ELR (cell line): Measurements from ENCODE around the gene KIF17.
"Not testable (repeated sequence)": the region's sequence is repeated elsewhere in the genome, so short reads cannot be mapped to it uniquely, and the experiment has no call there.

Experiments used
- DNase-seq: peaks from one replicate; pipeline ENCODE4 v3.0.0-alpha.2; 2015; ENCODE audit warnings: low read depth

The KIF17 gene

DNA sequence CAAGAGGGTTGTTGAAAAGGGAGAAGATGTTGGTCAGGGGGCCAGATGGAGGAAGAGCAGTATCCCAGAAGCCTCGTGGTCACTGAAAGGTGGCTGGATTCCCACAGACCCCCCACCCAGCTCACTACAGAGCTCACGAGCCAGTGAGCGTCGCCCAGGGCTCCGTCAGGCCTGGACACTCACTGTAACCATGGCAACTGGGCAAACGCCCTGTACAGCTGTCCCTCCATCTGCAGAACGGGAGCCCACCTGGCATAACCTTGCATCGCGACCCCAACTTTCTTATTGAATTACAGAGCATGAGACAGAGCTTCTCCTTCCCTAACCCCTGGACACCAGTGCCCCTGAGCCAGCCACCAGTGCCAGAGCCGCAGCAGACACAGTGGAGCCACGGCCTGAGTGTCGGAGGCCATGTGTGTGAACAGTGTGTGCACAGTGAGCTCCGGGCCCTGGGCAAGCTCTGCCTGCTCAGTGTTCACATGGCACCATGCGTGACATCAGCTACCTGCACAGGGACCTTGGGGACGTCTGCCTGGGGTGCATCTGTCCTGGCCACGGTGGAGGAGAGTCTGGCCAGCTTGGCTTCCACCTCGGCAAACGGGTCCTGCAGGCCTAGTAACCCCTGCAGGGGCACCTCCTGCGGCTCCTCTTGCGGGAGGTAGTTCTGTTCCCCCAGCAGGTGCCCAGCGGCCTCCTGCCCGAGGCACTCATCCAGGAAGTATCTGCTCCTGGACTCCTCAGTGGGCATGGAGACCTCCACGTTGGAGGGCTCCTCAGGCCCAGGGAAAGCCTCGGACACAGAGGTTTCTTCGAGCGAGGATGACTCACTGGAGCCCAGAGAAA lies 30.7 kb downstream of the KIF17 start:
- no peak for DNase-seq

DNA sequence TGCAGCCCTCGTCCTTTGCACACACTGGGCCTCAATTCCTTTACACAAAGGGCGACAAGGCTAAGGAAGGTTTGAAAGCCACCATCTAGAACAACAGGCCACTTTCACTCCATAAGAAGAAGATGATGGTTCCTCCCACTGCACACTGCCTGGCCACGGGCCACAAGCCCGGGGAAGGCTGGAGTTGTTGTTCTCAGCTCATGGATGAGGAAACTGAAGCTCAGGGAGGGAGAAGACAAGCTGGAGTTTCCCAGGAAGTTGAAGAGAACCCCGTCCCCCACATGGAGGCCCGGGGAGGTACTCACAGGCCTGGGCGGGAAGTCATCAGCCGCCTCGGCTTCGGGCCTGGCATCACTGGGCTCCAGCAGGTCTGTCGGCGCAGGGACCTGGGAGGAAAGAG lies 32.1 kb downstream of the KIF17 start:
- DNase-seq, result no peak

GRCh38 chr1:20685099-20685662 lies 32.6 kb downstream of the KIF17 start:
- DNase-seq, result no peak

DNA sequence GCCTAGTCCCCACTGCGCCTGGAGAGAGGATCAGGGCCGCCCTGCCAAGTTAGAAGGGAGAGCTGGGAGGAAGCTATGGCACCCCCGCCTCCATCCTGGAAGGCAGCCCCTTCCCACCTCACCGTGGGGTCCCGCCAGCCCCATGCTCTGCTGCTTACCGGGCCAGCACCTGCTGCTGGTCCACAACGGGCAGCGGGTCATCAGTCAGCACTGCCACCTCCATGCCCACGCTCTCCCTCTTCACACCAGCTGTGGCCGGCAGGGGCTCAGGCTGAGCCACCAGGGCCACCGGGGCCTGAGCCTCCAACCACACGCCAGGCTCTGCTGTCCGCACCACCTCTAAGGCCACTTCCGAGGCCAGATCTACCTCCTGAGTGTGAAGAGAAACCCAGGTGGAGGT lies 33.2 kb downstream of the KIF17 start:
- no peak for DNase-seq

DNA sequence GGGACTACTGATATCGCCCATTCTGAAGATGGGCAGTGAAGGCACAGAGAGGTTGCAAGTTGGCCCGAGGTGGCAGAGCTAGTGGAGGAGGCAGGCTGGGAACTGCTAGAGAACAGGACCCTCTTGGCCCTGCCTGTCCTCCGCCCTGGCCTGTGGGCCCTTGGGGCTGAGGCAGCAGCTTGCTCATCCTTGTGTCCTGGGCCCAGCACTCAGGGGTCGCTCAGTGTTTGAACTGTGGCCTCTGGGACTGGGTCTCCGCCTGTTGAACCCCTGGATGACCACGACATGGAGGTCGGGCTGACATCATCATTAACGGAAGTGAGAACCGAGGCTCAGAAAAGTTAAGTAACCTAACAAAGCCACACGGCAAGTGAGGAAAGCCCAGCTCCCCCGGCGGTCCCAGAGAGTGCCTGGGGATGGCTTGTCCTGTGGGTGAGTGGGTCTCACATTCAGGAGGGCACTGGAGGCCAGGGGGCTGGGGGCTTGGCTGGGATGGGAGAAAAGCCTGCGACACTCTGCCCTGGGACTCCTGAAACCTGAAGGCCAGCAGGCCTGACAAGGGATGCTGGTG lies 33.7 kb downstream of the KIF17 start:
- no peak for DNase-seq

DNA sequence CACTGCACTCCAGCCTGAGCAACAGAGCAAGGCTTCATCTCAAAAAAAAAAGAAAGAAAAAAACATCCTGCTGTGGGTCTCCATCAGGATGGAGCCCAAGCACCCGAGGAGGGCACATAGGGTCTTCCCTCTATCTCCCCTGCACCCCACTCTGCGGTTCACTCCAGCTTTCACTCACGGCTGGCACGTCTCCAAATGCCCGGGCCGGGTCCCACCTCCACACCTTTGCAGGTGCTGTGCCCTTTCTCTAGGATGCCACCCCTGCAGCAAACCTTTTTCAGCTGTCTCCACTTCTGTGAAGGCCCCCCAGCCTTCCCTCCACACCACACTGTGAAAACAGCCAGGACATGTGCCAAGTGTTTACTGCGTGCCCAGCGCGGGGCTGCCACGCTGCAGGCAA lies 34.2 kb downstream of the KIF17 start:
- DNase-seq, result no peak

- no peak for DNase-seq
These were observed 35.1 kb downstream of the KIF17 start for GRCh38 chr1:20682571-20683236.

GRCh38 chr1:20681999-20682398 lies 35.8 kb downstream of the KIF17 start:
- no peak for DNase-seq

DNA sequence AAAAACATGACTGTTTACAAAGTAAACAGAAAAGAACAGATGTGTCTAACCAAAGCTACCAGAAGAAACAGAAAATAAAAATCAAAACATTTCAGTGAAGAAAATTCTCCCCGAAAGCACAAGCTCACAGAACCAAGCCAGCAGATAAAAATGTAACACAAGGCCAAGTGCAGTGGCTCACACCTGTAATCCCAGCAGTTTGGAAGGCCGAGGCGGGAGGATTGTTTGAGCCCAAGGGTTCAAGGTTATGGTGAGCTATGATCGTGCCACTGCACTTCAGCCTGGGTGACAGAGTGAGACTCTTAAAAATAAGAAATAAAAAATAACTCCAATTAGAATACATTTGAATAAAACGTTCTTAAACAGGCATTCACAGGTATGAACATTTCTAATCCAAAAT lies 37.5 kb downstream of the KIF17 start:
- no peak for DNase-seq

DNA sequence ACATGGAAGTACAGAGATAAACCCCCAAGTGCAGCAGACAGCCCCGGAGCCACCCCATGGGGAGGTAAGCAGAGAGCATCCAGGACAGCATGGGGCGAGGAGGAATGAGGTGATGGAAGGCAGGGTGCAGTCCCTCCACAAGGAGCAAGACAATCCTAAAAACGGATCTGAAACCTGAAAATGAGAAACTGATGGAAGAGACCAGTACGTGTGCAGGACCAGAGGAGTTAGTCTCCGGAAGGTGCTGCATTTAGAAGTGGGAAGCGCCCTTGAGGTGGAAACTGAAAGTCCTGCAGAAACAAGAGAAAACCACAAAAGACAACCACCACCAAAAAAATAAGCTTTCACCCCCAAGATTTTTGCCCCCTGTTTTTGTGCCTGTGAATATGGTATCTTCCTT lies 39.2 kb downstream of the KIF17 start:
- DNase-seq, result no peak

- DNase-seq, result not testable (repeated sequence)
These were observed 44.2 kb downstream of the KIF17 start for GRCh38 chr1:20673626-20674025.

DNA sequence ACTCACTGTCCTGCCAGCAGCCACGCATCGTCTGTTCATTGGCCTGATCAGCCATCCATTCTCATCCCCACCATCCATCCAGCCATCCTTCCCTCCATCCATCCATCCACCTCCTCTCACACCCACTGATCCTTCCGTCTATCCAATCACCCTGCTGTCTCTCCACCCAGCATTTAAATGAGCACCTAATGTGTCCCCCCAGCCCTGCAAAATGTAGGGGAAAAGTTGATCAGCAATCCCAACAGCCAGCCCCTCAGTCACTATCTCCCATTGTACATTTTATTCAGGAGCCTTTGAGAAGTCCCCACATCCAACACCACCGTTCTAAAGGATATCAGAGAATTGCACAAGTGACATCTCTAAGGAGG lies 45.6 kb downstream of the KIF17 start:
- DNase-seq, result no peak

GRCh38 chr1:20670936-20671335 lies 46.9 kb downstream of the KIF17 start:
- DNase-seq, result no peak

DNA sequence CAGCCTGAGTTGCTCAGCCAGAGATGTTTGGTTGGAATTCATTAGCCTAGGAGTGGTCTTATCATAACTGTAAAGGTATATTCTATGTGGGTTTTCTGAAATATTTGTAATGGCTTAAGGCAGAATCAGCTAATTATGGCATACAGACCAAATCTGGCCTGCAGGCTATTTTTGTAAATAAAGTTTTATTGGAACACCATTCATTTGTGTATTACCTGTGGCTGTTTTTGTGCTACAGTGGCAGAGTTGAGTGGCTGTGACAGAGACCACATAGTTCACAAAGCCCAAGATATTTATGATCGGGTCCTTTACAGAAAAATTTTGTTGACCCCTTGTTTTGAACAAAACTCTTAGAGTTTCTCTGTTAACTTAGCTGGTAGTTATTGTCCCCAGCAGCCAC lies 49.2 kb downstream of the KIF17 start:
- DNase-seq, result no peak

DNA sequence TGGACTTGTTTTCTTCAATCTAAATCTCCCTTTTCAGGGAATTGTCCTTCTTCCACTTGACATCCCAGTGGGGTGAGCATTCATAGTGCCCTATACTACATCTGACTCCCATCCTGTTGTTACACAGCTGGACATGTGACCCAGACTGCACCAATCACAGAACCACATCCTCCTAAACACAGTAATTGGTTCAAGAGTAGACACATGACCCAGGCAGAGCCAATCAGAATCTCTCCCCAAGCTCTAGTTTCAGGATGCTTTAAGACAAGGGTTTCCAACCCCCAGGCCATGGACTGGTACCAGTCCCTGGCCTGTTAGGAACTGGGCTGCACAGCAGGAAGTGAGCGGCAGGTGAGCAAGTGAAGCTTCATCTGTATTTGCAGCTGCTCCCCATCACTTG lies 51.0 kb downstream of the KIF17 start:
- peak; percentile 54 for DNase-seq

DNA sequence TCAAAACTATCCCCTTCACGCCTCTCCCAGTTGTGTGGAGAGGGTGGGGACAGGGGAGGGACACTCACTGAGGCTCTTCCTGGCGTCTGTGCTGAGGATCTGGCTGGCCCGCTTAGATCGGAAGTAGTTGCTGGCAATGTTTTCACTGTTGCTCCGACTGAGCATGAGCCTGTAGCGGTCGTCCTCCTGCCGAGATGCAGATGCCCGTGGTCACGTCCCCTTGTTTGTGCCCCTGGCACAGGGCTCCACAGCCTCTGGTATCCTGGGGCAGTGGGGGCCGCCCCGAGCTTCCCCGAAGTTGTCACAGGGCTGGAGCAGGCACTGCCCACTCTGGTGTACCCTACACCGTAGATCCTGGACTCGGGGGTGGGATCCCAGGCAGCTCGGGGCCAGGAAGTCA lies 51.7 kb downstream of the KIF17 start:
- no peak for DNase-seq

- no peak for DNase-seq
These were observed 52.1 kb downstream of the KIF17 start for GRCh38 chr1:20665726-20666125.

DNA sequence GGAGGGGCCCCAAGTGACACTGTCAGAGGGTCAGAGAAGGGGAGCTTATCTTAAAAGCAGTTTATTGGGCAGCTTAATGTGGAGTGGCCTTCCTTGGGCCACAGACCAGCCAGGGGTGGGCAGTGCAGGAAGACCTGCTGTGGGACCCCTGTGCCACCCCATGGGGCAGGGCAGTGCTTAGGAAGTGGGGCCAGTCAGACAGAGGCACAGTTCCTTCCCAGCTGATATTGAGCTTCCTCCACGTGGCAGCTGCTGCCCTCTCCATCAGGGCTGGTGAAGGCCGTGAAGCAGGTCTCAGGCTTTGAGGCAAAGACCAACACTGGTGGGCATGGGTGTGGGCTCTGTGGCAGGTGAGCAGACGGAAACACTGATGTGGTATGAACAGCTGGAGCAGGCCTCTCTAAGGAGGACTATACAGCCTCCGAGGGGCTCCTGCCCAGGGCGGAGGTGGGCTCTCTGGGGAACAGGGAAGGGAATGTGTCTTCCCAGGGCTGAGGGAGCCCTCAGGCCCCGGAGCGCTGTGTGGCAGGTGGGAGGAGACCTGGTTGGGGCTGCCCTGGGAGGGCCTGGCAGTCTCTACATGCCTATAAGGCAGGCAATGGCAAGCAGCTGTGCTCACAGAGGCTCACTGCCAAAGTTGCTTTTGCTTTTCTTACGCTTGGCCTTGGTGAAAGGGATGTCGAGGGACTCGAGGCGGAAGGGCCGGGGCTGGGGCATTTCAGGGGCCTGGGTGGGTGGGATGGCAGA lies 53.7 kb downstream of the KIF17 start:
- no peak for DNase-seq

GRCh38 chr1:20663365-20663764 lies 54.4 kb downstream of the KIF17 start:
- peak; percentile 10 for DNase-seq

- DNase-seq, result peak; percentile 18
These were observed 55.7 kb downstream of the KIF17 start for GRCh38 chr1:20662110-20662475.

GRCh38 chr1:20661207-20662109 lies 56.3 kb downstream of the KIF17 start, which contains the start of gene DDOST:
DDOST (minus strand) TSS chr1:20661369; CDS start chr1:20661350, 19 bp downstream.
- DNase-seq, result peak; percentile 98
